Activated naive CD8-positive, alpha-beta T cell treated with anti-CD3 and anti-CD28 coated beads for 36 hours (primary cell): ENCODE results near the gene HNRNPH2. TPM values are rescaled to one million over a fixed set of nuclear protein-coding genes. Genes with fewer than 3 reads are reported as not detected.

Source experiments
- total RNA-seq, 2 experiments: library from RNA; stranded (reverse); gene quantifications; one replicate each; pipeline ENCODE4 v1.2.3, GENCODE V29; 2021

Gene HNRNPH2
- total RNA-seq, 2 experiments from 2014 or later, result 19.2 to 19.3 TPM

Other genes starting within 250 kb of the HNRNPH2 start
- under 1 TPM; 0.18 to 0.23 TPM for gene DRP2, start 188.4 kb upstream of the HNRNPH2 start, total RNA-seq
- not detected for gene TAF7L, start 116.9 kb upstream of the HNRNPH2 start, total RNA-seq
- 10 to 100 TPM; 36.0 to 39.8 TPM for gene TIMM8A, start 59.5 kb upstream of the HNRNPH2 start, total RNA-seq
- gene BTK, start 22.0 kb upstream of the HNRNPH2 start, total RNA-seq, result 1 to 10 TPM in 1 of 2 experiments, under 1 TPM in 1; 0.85 to 1.1 TPM
- gene RPL36A, start 17.2 kb upstream of the HNRNPH2 start, total RNA-seq, result 100 to 1,000 TPM; 329 to 361 TPM
- 10 to 100 TPM; 51.3 to 56.3 TPM for gene GLA, start 297 bp upstream of the HNRNPH2 start, total RNA-seq
- 1 to 10 TPM; 5.5 to 6.8 TPM for gene ARMCX4, start 77.2 kb downstream of the HNRNPH2 start, total RNA-seq
- 1 to 10 TPM; 6.9 to 7.3 TPM for gene ARMCX1, start 142.3 kb downstream of the HNRNPH2 start, total RNA-seq
- gene ARMCX6, start 209.8 kb downstream of the HNRNPH2 start, total RNA-seq, result 10 to 100 TPM; 49.0 to 52.2 TPM
- 10 to 100 TPM; 28.2 to 29.9 TPM for gene ARMCX3, start 214.9 kb downstream of the HNRNPH2 start, total RNA-seq